Spinal cord (tissue), 4 donors: ENCODE data around the gene TCEAL8. TPM values are rescaled to one million over a fixed set of nuclear protein-coding genes. Genes with fewer than 3 reads are reported as not detected.

Experiments used
- polyA plus RNA-seq, 2 donors: library from polyadenylated mRNA; unstranded; fragments of 120-200 nt; gene quantifications; one replicate each; pipeline ENCODE4 v1.2.1, GENCODE V29; 2013; ENCODE audit not compliant: insufficient read length in 2 of 2
- total RNA-seq, 2 donors: library from RNA; depleted of rRNA in 1 of 2; stranded (reverse); fragments of 120-200 nt in 1 of 2; fragments of >200 nt in 1 of 2; gene quantifications; one replicate each; pipeline versions ENCODE4 v1.2.3 to v1.2.4, GENCODE V29; 2013 to 2014

Gene TCEAL8
- total and polyA plus RNA-seq, 4 donors = 80.8 to 120 (median 110) TPM

Other genes with a start within 250 kb of the TCEAL8 start
- gene BEX1, start 191.0 kb downstream of the TCEAL8 start, total RNA-seq = 100 to 1,000 TPM in 1 of 2 donors, 10 to 100 TPM in 1; 96.5 to 114 TPM
- 100 to 1,000 TPM; 408 to 464 TPM for gene BEX1, start 191.0 kb downstream of the TCEAL8 start, polyA plus RNA-seq
- not detected for gene NXF3, start 162.0 kb downstream of the TCEAL8 start, total RNA-seq
- gene NXF3, start 162.0 kb downstream of the TCEAL8 start, polyA plus RNA-seq = under 1 TPM in 1 of 2 donors, not detected in 1; 0.12 TPM
- 100 to 1,000 TPM in 1 of 2 donors, 10 to 100 TPM in 1; 92.5 to 106 TPM for gene BEX4, start 40.0 kb downstream of the TCEAL8 start, total RNA-seq
- 100 to 1,000 TPM; 251 to 293 TPM for gene BEX4, start 40.0 kb downstream of the TCEAL8 start, polyA plus RNA-seq
- gene TCEAL5, start 21.6 kb upstream of the TCEAL8 start, total RNA-seq = 10 to 100 TPM in 1 of 2 donors, 1 to 10 TPM in 1; 7.9 to 11.9 TPM
- gene TCEAL5, start 21.6 kb upstream of the TCEAL8 start, polyA plus RNA-seq = 10 to 100 TPM; 59.0 to 65.0 TPM
- gene BEX2, start 55.8 kb upstream of the TCEAL8 start, total RNA-seq = 10 to 100 TPM; 61.2 to 82.5 TPM
- 100 to 1,000 TPM; 198 to 223 TPM for gene BEX2, start 55.8 kb upstream of the TCEAL8 start, polyA plus RNA-seq
- 100 to 1,000 TPM in 1 of 2 donors, 10 to 100 TPM in 1; 45.2 to 142 TPM for gene TCEAL7, start 75.1 kb upstream of the TCEAL8 start, total RNA-seq
- gene TCEAL7, start 75.1 kb upstream of the TCEAL8 start, polyA plus RNA-seq = 100 to 1,000 TPM; 118 to 155 TPM
- 100 to 1,000 TPM in 1 of 2 donors, 10 to 100 TPM in 1; 63.8 to 111 TPM for gene TCEAL9, start 101.4 kb upstream of the TCEAL8 start, total RNA-seq
- gene TCEAL9, start 101.4 kb upstream of the TCEAL8 start, polyA plus RNA-seq = 100 to 1,000 TPM in 1 of 2 donors, 10 to 100 TPM in 1; 97.2 to 108 TPM
- 100 to 1,000 TPM; 276 to 518 TPM for gene BEX3, start 121.4 kb upstream of the TCEAL8 start, total RNA-seq
- 100 to 1,000 TPM; 795 to 830 TPM for gene BEX3, start 121.4 kb upstream of the TCEAL8 start, polyA plus RNA-seq